SK-N-SH (cell line): ENCODE data around the gene PTER. TPM values are rescaled to one million over a fixed set of nuclear protein-coding genes. Genes with fewer than 3 reads are reported as not detected.

ENCODE experiments used
- CTCF ChIA-PET: fragments of 300-600, 350-600 bp; formaldehyde crosslinking; extraction: SDS; loops from one replicate; lab custom pipeline; 2021; lab: Yijun Ruan, JAX
- POLR2A ChIA-PET: fragments of 350-600 bp; sonication (Branson Sonifier 250); formaldehyde crosslinking; extraction: SDS; loops from one replicate; lab custom pipeline; 2020; ENCODE audit warnings: antibody characterized with exemption, inconsistent platforms; lab: Yijun Ruan, JAX
- DNase-seq: peaks from one replicate; pipeline ENCODE4 v3.0.0; 2012
- H2AFZ ChIP-seq: fragments of 200-600 bp; sonication (generic); 2 replicates; pipeline ENCODE4 v1.8.1; 2016; ENCODE audit warnings: antibody characterized with exemption, mild to moderate bottlenecking, low read depth
- H3F3A ChIP-seq: fragments of 200-600 bp; sonication (generic); replicated peaks from 2 replicates; pipeline ENCODE3; 2016; ENCODE audit warnings: antibody characterized with exemption, mild to moderate bottlenecking; ENCODE audit not compliant: insufficient read depth
- H3K27ac ChIP-seq, 2 experiments: fragments of 200-500 bp in 1 of 2; fragments of 200-600 bp in 1 of 2; sonication (Bioruptor generic) in 1 of 2; sonication (generic), shearing (Covaris generic) in 1 of 2; 2 replicates each; pipeline versions ENCODE4 v1.5.1 to v1.6.1; 2014 to 2016; ENCODE audit warnings: low read depth in 2 of 2, inconsistent platforms in 1 of 2, low read length in 1 of 2, mild to moderate bottlenecking in 1 of 2, mixed read lengths in 1 of 2
- H3K27me3 ChIP-seq: fragments of 200-600 bp; sonication (generic), shearing (Covaris generic); 2 replicates; pipeline ENCODE4 v1.6.1; 2016; ENCODE audit warnings: mixed run types; ENCODE audit not compliant: insufficient read depth
- H3K36me3 ChIP-seq, 2 experiments: fragments of 200-500 bp in 1 of 2; fragments of 200-600 bp in 1 of 2; sonication (Bioruptor generic) in 1 of 2; sonication (generic) in 1 of 2; replicated peaks in 1 of 2; 2 replicates each; pipeline versions ENCODE3 to v1.5.1; 2014 to 2016; ENCODE audit warnings: low read length in 1 of 2, mild to moderate bottlenecking in 1 of 2; ENCODE audit not compliant: insufficient read depth in 2 of 2, control insufficient read depth in 1 of 2
- H3K4me1 ChIP-seq, 2 experiments: fragments of 200-500 bp in 1 of 2; fragments of 200-600 bp in 1 of 2; sonication (Bioruptor generic) in 1 of 2; sonication (generic), shearing (Covaris generic) in 1 of 2; 2 replicates each; pipeline versions ENCODE4 v1.5.1 to v1.6.1; 2014 to 2016; ENCODE audit warnings: low read depth in 1 of 2, low read length in 1 of 2, mixed run types in 1 of 2; ENCODE audit not compliant: insufficient read depth in 2 of 2, control insufficient read depth in 1 of 2
- H3K4me2 ChIP-seq: fragments of 200-600 bp; sonication (generic), shearing (Covaris generic); 2 replicates; pipeline ENCODE4 v1.6.1; 2017; ENCODE audit warnings: mixed run types
- H3K4me3 ChIP-seq, 2 experiments: fragments of 200-500 bp in 1 of 2; fragments of 200-600 bp in 1 of 2; sonication (Bioruptor generic) in 1 of 2; sonication (generic), shearing (Covaris generic) in 1 of 2; 2 replicates each; pipeline versions ENCODE4 v1.5.1 to v1.8.1; 2014 to 2016; ENCODE audit warnings: low read depth in 2 of 2, inconsistent platforms in 1 of 2, low read length in 1 of 2, mild to moderate bottlenecking in 1 of 2, mixed read lengths in 1 of 2, moderate library complexity in 1 of 2
- H3K79me2 ChIP-seq: fragments of 200-600 bp; sonication (generic); 2 replicates; pipeline ENCODE4 v1.8.1; 2017; ENCODE audit warnings: mild to moderate bottlenecking; ENCODE audit not compliant: insufficient read depth
- H3K9ac ChIP-seq: fragments of 200-600 bp; sonication (generic); 2 replicates; pipeline ENCODE4 v1.6.1; 2017; ENCODE audit warnings: mixed run types
- H3K9me2 ChIP-seq: fragments of 200-600 bp; sonication (generic); 2 replicates; pipeline ENCODE4 v1.6.1; 2017; ENCODE audit warnings: mixed run types
- H3K9me3 ChIP-seq: fragments of 200-600 bp; sonication (generic); 2 replicates; pipeline ENCODE4 v1.6.1; 2017; ENCODE audit warnings: mixed run types, mild to moderate bottlenecking, moderate library complexity
- H4K20me1 ChIP-seq: fragments of 200-600 bp; sonication (generic); 2 replicates; pipeline ENCODE4 v1.6.1; 2017; ENCODE audit warnings: mild to moderate bottlenecking, mixed run types; ENCODE audit not compliant: insufficient read depth
- FOXJ3 ChIP-seq: sonication (generic); formaldehyde crosslinking; IDR thresholded peaks from 2 replicates; pipeline ENCODE4 v1.5.1; 2020; ENCODE audit warnings: mild to moderate bottlenecking, missing genetic modification reagents
- GABPA ChIP-seq: IDR thresholded peaks from 2 replicates; pipeline ENCODE4 v1.4.0; 2012; ENCODE audit warnings: low read depth, mild to moderate bottlenecking
- RCOR1 ChIP-seq: fragments of 150-350 bp; IDR thresholded peaks from 2 replicates; pipeline ENCODE4 v1.6.1; 2017; ENCODE audit warnings: antibody characterized with exemption, low read length
- TAF1 ChIP-seq: IDR thresholded peaks from 2 replicates; pipeline ENCODE4 v1.6.1; 2012; ENCODE audit warnings: low read depth, mild to moderate bottlenecking, low read length, moderate library complexity, borderline replicate concordance
- TCF12 ChIP-seq: IDR thresholded peaks from 2 replicates; pipeline ENCODE4 v1.4.0; 2012
- WGBS: methylation state at CpG from one replicate; pipeline ENCODE4 v1.1.6; 2017; ENCODE audit warnings: low lambda C conversion rate; 5-methylcytosine and 5-hydroxymethylcytosine counted together
- polyA plus RNA-seq, 3 experiments: library from polyadenylated mRNA; depleted of rRNA; stranded (reverse); fragments of >200 nt; gene quantifications; 2 replicates each; pipeline ENCODE4 v1.2.3, GENCODE V29; 2012
- TF ChIP-seq, protein P1 (sequence below): IDR thresholded peaks from 2 replicates; pipeline ENCODE4 v1.6.1; 2012; ENCODE audit warnings: mild to moderate bottlenecking, low read depth, low read length, moderate library complexity
- TF ChIP-seq, protein P2 (sequence below): IDR thresholded peaks from 2 replicates; pipeline ENCODE4; 2012
- TF ChIP-seq, protein P3 (sequence below): fragments of 150-350 bp; IDR thresholded peaks from 2 replicates; pipeline ENCODE4 v1.6.1; 2017; ENCODE audit warnings: antibody characterized with exemption, low read length, low read depth, borderline replicate concordance
- TF ChIP-seq, protein P4 (sequence below): fragments of 150-350 bp; IDR thresholded peaks from 2 replicates; pipeline ENCODE4 v1.6.1; 2016; ENCODE audit warnings: mild to moderate bottlenecking, low read depth, low read length

Gene PTER
- polyA plus RNA-seq, 1 of the 3 experiments (the other 2 are of a cell fraction) = not detected

DNA sequence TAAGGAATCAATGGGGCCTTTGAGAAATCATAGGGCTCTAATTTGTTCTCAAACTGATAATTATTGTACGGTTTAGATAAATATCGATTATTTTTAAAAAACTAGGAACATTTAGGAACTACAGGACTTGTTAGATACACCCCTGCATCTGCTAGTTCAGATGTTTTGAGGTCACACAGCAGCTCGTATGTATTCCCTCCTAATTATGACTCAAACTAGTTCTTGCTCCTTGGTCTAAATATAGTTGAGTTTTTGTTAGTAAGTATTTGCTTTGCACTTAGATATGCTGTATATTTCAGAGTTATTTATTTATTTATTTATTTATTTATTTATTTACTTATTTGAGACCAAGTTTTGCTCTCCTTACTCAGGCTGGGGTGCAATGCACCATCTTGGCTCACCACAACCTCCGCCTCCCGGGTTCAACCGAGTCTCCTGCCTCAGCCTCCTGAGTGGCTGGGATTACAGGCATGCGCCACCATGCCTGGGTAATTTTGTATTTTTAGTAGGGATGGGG is 22.7 kb downstream of the PTER start:
- WGBS = 68% methylated on average over 7 of the region's 7 CpGs
- H3K4me3 ChIP-seq = no peak overlapping the region
- H3K9me2 ChIP-seq = no peaks in the 10 kb centered on the region
- no peaks in the 10 kb centered on the region for H4K20me1 ChIP-seq
- H3K79me2 ChIP-seq = no peaks in the 10 kb centered on the region
- TF ChIP-seq, protein P1, sequence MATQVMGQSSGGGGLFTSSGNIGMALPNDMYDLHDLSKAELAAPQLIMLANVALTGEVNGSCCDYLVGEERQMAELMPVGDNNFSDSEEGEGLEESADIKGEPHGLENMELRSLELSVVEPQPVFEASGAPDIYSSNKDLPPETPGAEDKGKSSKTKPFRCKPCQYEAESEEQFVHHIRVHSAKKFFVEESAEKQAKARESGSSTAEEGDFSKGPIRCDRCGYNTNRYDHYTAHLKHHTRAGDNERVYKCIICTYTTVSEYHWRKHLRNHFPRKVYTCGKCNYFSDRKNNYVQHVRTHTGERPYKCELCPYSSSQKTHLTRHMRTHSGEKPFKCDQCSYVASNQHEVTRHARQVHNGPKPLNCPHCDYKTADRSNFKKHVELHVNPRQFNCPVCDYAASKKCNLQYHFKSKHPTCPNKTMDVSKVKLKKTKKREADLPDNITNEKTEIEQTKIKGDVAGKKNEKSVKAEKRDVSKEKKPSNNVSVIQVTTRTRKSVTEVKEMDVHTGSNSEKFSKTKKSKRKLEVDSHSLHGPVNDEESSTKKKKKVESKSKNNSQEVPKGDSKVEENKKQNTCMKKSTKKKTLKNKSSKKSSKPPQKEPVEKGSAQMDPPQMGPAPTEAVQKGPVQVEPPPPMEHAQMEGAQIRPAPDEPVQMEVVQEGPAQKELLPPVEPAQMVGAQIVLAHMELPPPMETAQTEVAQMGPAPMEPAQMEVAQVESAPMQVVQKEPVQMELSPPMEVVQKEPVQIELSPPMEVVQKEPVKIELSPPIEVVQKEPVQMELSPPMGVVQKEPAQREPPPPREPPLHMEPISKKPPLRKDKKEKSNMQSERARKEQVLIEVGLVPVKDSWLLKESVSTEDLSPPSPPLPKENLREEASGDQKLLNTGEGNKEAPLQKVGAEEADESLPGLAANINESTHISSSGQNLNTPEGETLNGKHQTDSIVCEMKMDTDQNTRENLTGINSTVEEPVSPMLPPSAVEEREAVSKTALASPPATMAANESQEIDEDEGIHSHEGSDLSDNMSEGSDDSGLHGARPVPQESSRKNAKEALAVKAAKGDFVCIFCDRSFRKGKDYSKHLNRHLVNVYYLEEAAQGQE = no peak
- TF ChIP-seq, protein P2, sequence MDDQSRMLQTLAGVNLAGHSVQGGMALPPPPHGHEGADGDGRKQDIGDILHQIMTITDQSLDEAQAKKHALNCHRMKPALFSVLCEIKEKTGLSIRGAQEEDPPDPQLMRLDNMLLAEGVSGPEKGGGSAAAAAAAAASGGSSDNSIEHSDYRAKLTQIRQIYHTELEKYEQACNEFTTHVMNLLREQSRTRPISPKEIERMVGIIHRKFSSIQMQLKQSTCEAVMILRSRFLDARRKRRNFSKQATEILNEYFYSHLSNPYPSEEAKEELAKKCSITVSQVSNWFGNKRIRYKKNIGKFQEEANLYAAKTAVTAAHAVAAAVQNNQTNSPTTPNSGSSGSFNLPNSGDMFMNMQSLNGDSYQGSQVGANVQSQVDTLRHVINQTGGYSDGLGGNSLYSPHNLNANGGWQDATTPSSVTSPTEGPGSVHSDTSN = no peak
- TF ChIP-seq, protein P3, sequence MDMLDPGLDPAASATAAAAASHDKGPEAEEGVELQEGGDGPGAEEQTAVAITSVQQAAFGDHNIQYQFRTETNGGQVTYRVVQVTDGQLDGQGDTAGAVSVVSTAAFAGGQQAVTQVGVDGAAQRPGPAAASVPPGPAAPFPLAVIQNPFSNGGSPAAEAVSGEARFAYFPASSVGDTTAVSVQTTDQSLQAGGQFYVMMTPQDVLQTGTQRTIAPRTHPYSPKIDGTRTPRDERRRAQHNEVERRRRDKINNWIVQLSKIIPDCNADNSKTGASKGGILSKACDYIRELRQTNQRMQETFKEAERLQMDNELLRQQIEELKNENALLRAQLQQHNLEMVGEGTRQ = no peak
- H3K27ac ChIP-seq = no peak overlapping the region
- no peaks in the 10 kb centered on the region for H3K27me3 ChIP-seq
- no peak overlapping the region for H3K9ac ChIP-seq
- ChIA-PET POLR2A (no interaction called here), CTCF (no interaction called here)
- H3K4me2 ChIP-seq = no peak overlapping the region
- H2AFZ ChIP-seq = no peak overlapping the region
- DNase-seq = no peak
- no peaks in the 10 kb centered on the region for H3K9me3 ChIP-seq
- no peaks in the 10 kb centered on the region for H3K4me1 ChIP-seq
- no peaks in the 10 kb centered on the region for H3F3A ChIP-seq
- H3K36me3 ChIP-seq = no peaks in the 10 kb centered on the region

DNA sequence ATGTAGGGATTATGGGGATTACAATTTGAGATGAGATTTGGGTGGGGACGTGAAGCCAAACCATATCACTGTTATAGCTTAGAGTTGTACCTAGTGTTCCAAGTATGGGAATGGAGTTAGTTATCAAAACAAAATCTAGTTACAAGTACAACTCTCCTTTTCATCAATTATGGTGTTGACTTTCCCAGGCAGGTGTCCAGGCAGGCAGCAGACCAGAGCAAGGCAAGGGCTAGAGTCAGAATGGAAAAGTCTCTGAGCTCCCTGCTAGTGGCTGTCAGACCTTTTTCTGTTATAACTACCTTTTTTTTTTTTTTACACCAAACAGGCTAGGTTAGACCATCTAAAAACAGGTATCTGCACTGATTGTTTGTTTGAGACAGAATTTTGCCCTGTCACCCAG is 29.2 kb downstream of the PTER start:
- ChIA-PET CTCF (no interaction called here), POLR2A (no interaction called here)
- Histone ChIP-seq H3K79me2 (no peaks in the 10 kb centered on the region), H3K9me2 (no peaks in the 10 kb centered on the region), H3K9ac (no peak overlapping the region), H3K36me3 (no peaks in the 10 kb centered on the region), H3K4me2 (no peak overlapping the region), H3K27me3 (no peaks in the 10 kb centered on the region), H2AFZ (no peak overlapping the region), H3K27ac (no peak overlapping the region), H3K4me1 (no peaks in the 10 kb centered on the region), H3K4me3 (no peak overlapping the region), H3F3A (no peaks in the 10 kb centered on the region), H4K20me1 (no peaks in the 10 kb centered on the region), H3K9me3 (no peaks in the 10 kb centered on the region)
- DNase-seq = no peak
- TF ChIP-seq GABPA = no peak
- TF ChIP-seq TAF1 = no peak
- no peak for TF ChIP-seq RCOR1
- TF ChIP-seq FOXJ3 (CRISPR knock-in tag) = no peak
- TF ChIP-seq, protein P4, sequence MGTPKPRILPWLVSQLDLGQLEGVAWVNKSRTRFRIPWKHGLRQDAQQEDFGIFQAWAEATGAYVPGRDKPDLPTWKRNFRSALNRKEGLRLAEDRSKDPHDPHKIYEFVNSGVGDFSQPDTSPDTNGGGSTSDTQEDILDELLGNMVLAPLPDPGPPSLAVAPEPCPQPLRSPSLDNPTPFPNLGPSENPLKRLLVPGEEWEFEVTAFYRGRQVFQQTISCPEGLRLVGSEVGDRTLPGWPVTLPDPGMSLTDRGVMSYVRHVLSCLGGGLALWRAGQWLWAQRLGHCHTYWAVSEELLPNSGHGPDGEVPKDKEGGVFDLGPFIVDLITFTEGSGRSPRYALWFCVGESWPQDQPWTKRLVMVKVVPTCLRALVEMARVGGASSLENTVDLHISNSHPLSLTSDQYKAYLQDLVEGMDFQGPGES = no peak
- no peak for TF ChIP-seq TCF12
- 55% methylated on average over 1 of the region's 1 CpG for WGBS
